HepG2 (cell line): ENCODE data around the gene FYB1. TPM values are rescaled to one million over a fixed set of nuclear protein-coding genes. Genes with fewer than 3 reads are reported as not detected.

Experiments used
- CREB1 ChIP-seq, 2 experiments: fragments of 450-650 bp in 1 of 2; IDR thresholded peaks; 2 replicates each; pipeline ENCODE4 v1.6.1; 2016 to 2017; ENCODE audit warnings: control low read depth in 1 of 2, mild to moderate bottlenecking in 1 of 2, missing compliant biosample characterization in 1 of 2, missing genetic modification characterization in 1 of 2
- EHMT2 ChIP-seq: fragments of 200-600 bp; sonication (generic); IDR thresholded peaks from 2 replicates; pipeline ENCODE4 v1.7.0; 2017; ENCODE audit warnings: antibody characterized with exemption, low read depth, low read length, borderline replicate concordance
- GATAD2A ChIP-seq: IDR thresholded peaks from 2 replicates; pipeline ENCODE4 v1.6.1; 2016
- KDM6A ChIP-seq: IDR thresholded peaks from 2 replicates; pipeline ENCODE4 v1.6.1; 2016; ENCODE audit warnings: low read depth
- NR2C2 ChIP-seq: sonication (generic); formaldehyde crosslinking; IDR thresholded peaks from 2 replicates; pipeline ENCODE4 v1.4.0; 2020; ENCODE audit warnings: missing genetic modification reagents, mild to moderate bottlenecking, moderate library complexity, borderline replicate concordance
- PTBP1 ChIP-seq: fragments of 200-400 bp; formaldehyde crosslinking; IDR thresholded peaks from 2 replicates; pipeline ENCODE4 v1.6.1; 2018; ENCODE audit warnings: low read length, low read depth; ENCODE audit not compliant: poor library complexity, severe bottlenecking
- RCOR2 ChIP-seq: IDR thresholded peaks from 2 replicates; pipeline ENCODE4 v1.6.1; 2016; ENCODE audit warnings: missing biosample characterization, missing genetic modification reagents
- SIX1 ChIP-seq: sonication (generic); formaldehyde crosslinking; IDR thresholded peaks from 2 replicates; pipeline ENCODE4 v1.4.0; 2020; ENCODE audit warnings: missing genetic modification reagents, borderline replicate concordance
- SRSF4 ChIP-seq: fragments of 200-400 bp; formaldehyde crosslinking; IDR thresholded peaks from one replicate; pipeline ENCODE4 v1.6.1; 2018; ENCODE audit warnings: mild to moderate bottlenecking, low read depth, low read length, moderate library complexity; ENCODE audit not compliant: poor library complexity, severe bottlenecking
- SSRP1 ChIP-seq: IDR thresholded peaks from 2 replicates; pipeline ENCODE4 v1.6.1; 2016; ENCODE audit warnings: control low read depth
- TGIF2 ChIP-seq: IDR thresholded peaks from 2 replicates; pipeline ENCODE4 v1.6.1; 2016; ENCODE audit warnings: control low read depth, missing compliant biosample characterization
- THAP11 ChIP-seq: IDR thresholded peaks from 2 replicates; pipeline ENCODE4 v1.6.1; 2016; ENCODE audit warnings: missing biosample characterization, missing genetic modification reagents
- ZBED4 ChIP-seq: sonication (generic); formaldehyde crosslinking; IDR thresholded peaks from 2 replicates; pipeline ENCODE4 v1.4.0; 2020; ENCODE audit warnings: missing genetic modification reagents, borderline replicate concordance
- ZFX ChIP-seq: sonication (generic); formaldehyde crosslinking; IDR thresholded peaks from 2 replicates; pipeline ENCODE4 v1.4.0; 2020; ENCODE audit warnings: mild to moderate bottlenecking, low read depth, missing genetic modification reagents, moderate library complexity
- ZKSCAN8 ChIP-seq: IDR thresholded peaks from 2 replicates; pipeline ENCODE4 v1.6.1; 2016; ENCODE audit warnings: borderline replicate concordance, missing genetic modification reagents, missing compliant biosample characterization
- ZNF264 ChIP-seq: sonication (generic); formaldehyde crosslinking; IDR thresholded peaks from 2 replicates; pipeline ENCODE4 v1.4.0; 2020; ENCODE audit warnings: missing genetic modification reagents
- ZNF281 ChIP-seq: sonication (generic); formaldehyde crosslinking; IDR thresholded peaks from 2 replicates; pipeline ENCODE4 v1.4.0; 2020; ENCODE audit warnings: missing genetic modification reagents, borderline replicate concordance
- ZNF609 ChIP-seq: sonication (generic); formaldehyde crosslinking; IDR thresholded peaks from 2 replicates; pipeline ENCODE4 v1.4.0; 2020; ENCODE audit warnings: mild to moderate bottlenecking, missing genetic modification reagents, borderline replicate concordance
- polyA plus RNA-seq, 8 experiments: library from polyadenylated mRNA; depleted of rRNA in 3 of 8; stranded (reverse) in 7 of 8; unstranded in 1 of 8; fragments of >200 nt; fragmentation: Illumina TruSeq in 4 of 8; extraction: Trizol in 4 of 8; gene quantifications; 2 replicates each; pipeline versions ENCODE4 v1.2.1 to v1.2.3, GENCODE V29; 2011 to 2016; ENCODE audit warnings: low read depth in 4 of 8, missing spikeins in 1 of 8, mixed read lengths in 1 of 8; ENCODE audit not compliant: insufficient read depth in 1 of 8
- total RNA-seq, 5 experiments: library from RNA; depleted of rRNA; stranded (reverse); fragments of >200 nt; fragmentation: Illumina TruSeq; extraction: Trizol; gene quantifications; 2 replicates each; pipeline ENCODE4 v1.2.3, GENCODE V29; 2016; ENCODE audit warnings: low read depth in 1 of 5

The FYB1 gene
- total and polyA plus RNA-seq, 2 of the 13 experiments (the other 11 are each of a cell fraction or from before 2014, with no cell fraction given): 0.03 TPM; not detected in 1

GRCh38 chr5:39102684-39103155 is 116.6 kb downstream of the FYB1 start (continued):
- TF ChIP-seq EHMT2 (peak; percentile 79; the same call in 1 of the 2 replicates), THAP11 (CRISPR knock-in tag) (peak; percentile 61; the same call in 1 of the 2 replicates), NR2C2 (CRISPR knock-in tag) (peak; percentile 51; the same call in 1 of the 2 replicates), RCOR2 (peak; percentile 49; the same call in 1 of the 2 replicates), ZNF609 (CRISPR knock-in tag) (peak; percentile 71), ZKSCAN8 (CRISPR knock-in tag) (peak; percentile 88), SSRP1 (peak; percentile 76; the same call in 1 of the 2 replicates), TGIF2 (CRISPR knock-in tag) (0 out of 2 replicates have a peak, but pooled peaks have one; percentile 81), GATAD2A (CRISPR knock-in tag) (peak; percentile 94), ZBED4 (CRISPR knock-in tag) (peak; percentile 55; the same call in 1 of the 2 replicates), PTBP1 (no peak), ZNF281 (no peak), CREB1 (IDR thresholded peaks at IDR 0.05) (no peak), CREB1 (CRISPR knock-in tag; IDR thresholded peaks at IDR 0.05) (0 out of 2 replicates have a peak, but pooled peaks have one; percentile 40), SRSF4 (no peak), ZNF264 (CRISPR knock-in tag) (peak; percentile 64; the same call in 1 of the 2 replicates), SIX1 (CRISPR knock-in tag) (peak; percentile 62; the same call in 1 of the 2 replicates), ZFX (CRISPR knock-in tag) (peak; percentile 63), KDM6A (0 out of 2 replicates have a peak, but pooled peaks have one; percentile 28)
